H1 (cell line): ENCODE results near the gene PDK3. TPM values are rescaled to one million over a fixed set of nuclear protein-coding genes. Genes with fewer than 3 reads are reported as not detected.

Experiments
- CTCF ChIA-PET: fragments of 300-600 bp; sonication (Branson Sonifier 250); formaldehyde crosslinking; loops from one replicate; lab custom pipeline; 2021; ENCODE audit not compliant: partially characterized antibody; lab: Charles Lee
- POLR2A ChIA-PET: fragments of 300-600 bp; sonication (Branson Sonifier 250); formaldehyde crosslinking; loops from one replicate; lab custom pipeline; 2021; ENCODE audit warnings: inconsistent platforms; ENCODE audit not compliant: partially characterized antibody; lab: Charles Lee
- DNase-seq, 2 experiments: peaks; one replicate each; pipeline versions ENCODE4 v3.0.0 to v3.0.0-alpha.2; 2010 to 2022; ENCODE audit warnings: low spot score in 2 of 2, low read depth in 1 of 2, mixed read lengths in 1 of 2
- FAIRE-seq: peaks from 2 replicates; lab custom pipeline; 2011; peaks lifted over from hg19 to GRCh38; lab: Jason Lieb, UNC
- H2AFZ ChIP-seq: 2 replicates; pipeline ENCODE4 v1.8.1; 2012; ENCODE audit warnings: low read length, inconsistent platforms
- H2AK5ac ChIP-seq: 2 replicates; pipeline ENCODE4 v1.6.1; 2013; ENCODE audit warnings: low read depth, low read length
- H2BK120ac ChIP-seq: replicated peaks from 2 replicates; pipeline ENCODE3; 2013; ENCODE audit warnings: low read depth, low read length, inconsistent platforms
- H2BK12ac ChIP-seq: 2 replicates; pipeline ENCODE4 v1.6.1; 2013; ENCODE audit warnings: low read depth, low read length
- H2BK15ac ChIP-seq: 2 replicates; pipeline ENCODE4 v1.6.1; 2013; ENCODE audit warnings: low read length
- H2BK20ac ChIP-seq: 2 replicates; pipeline ENCODE4 v1.6.1; 2013; ENCODE audit warnings: low read length
- H2BK5ac ChIP-seq: 2 replicates; pipeline ENCODE4 v1.6.1; 2013; ENCODE audit warnings: low read depth, low read length
- H3K14ac ChIP-seq: 2 replicates; pipeline ENCODE4 v1.6.1; 2013; ENCODE audit warnings: inconsistent platforms; ENCODE audit not compliant: insufficient read length
- H3K18ac ChIP-seq: 2 replicates; pipeline ENCODE4 v1.6.1; 2013; ENCODE audit warnings: low read length; ENCODE audit errors: extremely low read depth
- H3K23ac ChIP-seq: 2 replicates; pipeline ENCODE4 v1.6.1; 2013; ENCODE audit warnings: inconsistent platforms; ENCODE audit not compliant: insufficient read length
- H3K23me2 ChIP-seq: 2 replicates; pipeline ENCODE4 v1.6.1; 2013; ENCODE audit warnings: low read depth, low read length
- H3K27ac ChIP-seq: 2 replicates; pipeline ENCODE4 v1.6.1; 2011; ENCODE audit warnings: low read depth, low read length, inconsistent platforms
- H3K27me3 ChIP-seq, 4 experiments: replicated peaks in 1 of 4; 1 replicate in 1 of 4; 2 replicates in 3 of 4; pipeline versions ENCODE4 v1.6.1 to v1.8.1; 2011 to 2013; ENCODE audit warnings: low read length in 3 of 4, mild to moderate bottlenecking in 3 of 4, inconsistent platforms in 2 of 4, mixed read lengths in 2 of 4, moderate library complexity in 1 of 4; ENCODE audit not compliant: control insufficient read depth in 3 of 4, insufficient read depth in 3 of 4; ENCODE audit errors: extremely low read depth in 1 of 4
- H3K36me3 ChIP-seq, 4 experiments: 2 replicates each; pipeline versions ENCODE4 v1.6.1 to v1.8.1; 2011 to 2013; ENCODE audit warnings: mild to moderate bottlenecking in 4 of 4, low read length in 3 of 4, moderate library complexity in 2 of 4, control low read depth in 1 of 4, inconsistent platforms in 1 of 4; ENCODE audit not compliant: insufficient read depth in 4 of 4, control insufficient read depth in 2 of 4
- H3K4ac ChIP-seq: replicated peaks from 2 replicates; pipeline ENCODE3; 2013; ENCODE audit warnings: low read length, low read depth, mixed read lengths, inconsistent platforms; ENCODE audit not compliant: insufficient read length
- H3K4me1 ChIP-seq, 4 experiments: replicated peaks in 1 of 4; 1 replicate in 1 of 4; 2 replicates in 3 of 4; pipeline versions ENCODE4 v1.6.1 to v1.8.1; 2011 to 2013; ENCODE audit warnings: low read length in 3 of 4, inconsistent platforms in 2 of 4, mixed read lengths in 1 of 4; ENCODE audit not compliant: insufficient read depth in 4 of 4, control insufficient read depth in 3 of 4
- H3K4me2 ChIP-seq, 2 experiments: 2 replicates each; pipeline versions ENCODE4 v1.6.1 to v1.8.1; 2011 to 2013; ENCODE audit warnings: low read depth in 2 of 2, low read length in 2 of 2, control low read depth in 1 of 2, inconsistent platforms in 1 of 2, mild to moderate bottlenecking in 1 of 2; ENCODE audit not compliant: insufficient read depth in 1 of 2
- H3K4me3 ChIP-seq, 4 experiments: fragments of 200-600, 300-600 bp in 1 of 4; sonication (generic), shearing (Covaris generic), sonication (Bioruptor Twin) in 1 of 4; 2 replicates each; pipeline versions ENCODE4 v1.5.1 to v1.8.1; 2011 to 2016; ENCODE audit warnings: low read length in 4 of 4, low read depth in 3 of 4, control low read depth in 2 of 4, inconsistent platforms in 2 of 4, mild to moderate bottlenecking in 2 of 4, mixed read lengths in 1 of 4, moderate library complexity in 1 of 4; ENCODE audit not compliant: insufficient read depth in 2 of 4; ENCODE audit errors: extremely low read depth in 1 of 4
- H3K56ac ChIP-seq: replicated peaks from 2 replicates; pipeline ENCODE3; 2013; ENCODE audit warnings: low read depth, mild to moderate bottlenecking, mixed read lengths, low read length, inconsistent platforms; ENCODE audit not compliant: insufficient read length
- H3K79me1 ChIP-seq: 2 replicates; pipeline ENCODE4 v1.6.1; 2013; ENCODE audit warnings: low read depth, low read length, control low read depth
- H3K79me2 ChIP-seq, 2 experiments: 2 replicates each; pipeline versions ENCODE4 v1.6.1 to v1.8.1; 2012 to 2013; ENCODE audit warnings: low read length in 2 of 2, mild to moderate bottlenecking in 2 of 2, inconsistent platforms in 1 of 2; ENCODE audit not compliant: insufficient read depth in 2 of 2, control insufficient read depth in 1 of 2
- H3K9ac ChIP-seq, 4 experiments: replicated peaks in 1 of 4; 1 replicate in 1 of 4; 2 replicates in 3 of 4; pipeline versions ENCODE4 v1.6.1 to v1.8.1; 2011 to 2013; ENCODE audit warnings: low read depth in 3 of 4, low read length in 3 of 4, control low read depth in 2 of 4, mild to moderate bottlenecking in 2 of 4, moderate library complexity in 2 of 4, inconsistent platforms in 1 of 4; ENCODE audit errors: extremely low read depth in 1 of 4
- H3K9me3 ChIP-seq, 2 experiments: 2 replicates each; pipeline versions ENCODE4 v1.6.1 to v1.8.1; 2012 to 2013; ENCODE audit warnings: mild to moderate bottlenecking in 2 of 2, moderate library complexity in 2 of 2, control low read depth in 1 of 2, inconsistent platforms in 1 of 2, low read depth in 1 of 2, low read length in 1 of 2, mixed read lengths in 1 of 2; ENCODE audit not compliant: insufficient read depth in 2 of 2
- H4K20me1 ChIP-seq, 2 experiments: replicated peaks in 1 of 2; 2 replicates each; pipeline versions ENCODE3 to v1.8.1; 2011 to 2013; ENCODE audit warnings: inconsistent platforms in 2 of 2, low read length in 2 of 2, mild to moderate bottlenecking in 1 of 2; ENCODE audit not compliant: insufficient read depth in 2 of 2, control insufficient read depth in 1 of 2
- H4K5ac ChIP-seq: 2 replicates; pipeline ENCODE4 v1.6.1; 2013; ENCODE audit warnings: low read length, low read depth, mixed read lengths, inconsistent platforms; ENCODE audit not compliant: insufficient read length
- H4K8ac ChIP-seq: 2 replicates; pipeline ENCODE4 v1.8.0; 2013; ENCODE audit warnings: mild to moderate bottlenecking, moderate library complexity, low read length, inconsistent platforms; ENCODE audit not compliant: insufficient read depth; ENCODE audit errors: extremely low read depth
- H4K91ac ChIP-seq: replicated peaks from 2 replicates; pipeline ENCODE3; 2013; ENCODE audit warnings: low read length, mixed read lengths, inconsistent platforms; ENCODE audit not compliant: insufficient read length
- EP300 ChIP-seq, 2 experiments: IDR thresholded peaks; 1 replicate in 1 of 2; 2 replicates in 1 of 2; pipeline ENCODE4 v1.6.1; 2011 to 2012; ENCODE audit warnings: low read depth in 2 of 2, low read length in 2 of 2, mild to moderate bottlenecking in 2 of 2, borderline replicate concordance in 1 of 2, inconsistent platforms in 1 of 2, moderate library complexity in 1 of 2
- KDM5A ChIP-seq: fragments of 200-600 bp; IDR thresholded peaks from 2 replicates; pipeline ENCODE4 v1.7.1; 2012; ENCODE audit warnings: mild to moderate bottlenecking, low read length, inconsistent platforms, mixed read lengths
- WGBS, 2 experiments: shearing (Covaris generic) in 1 of 2; methylation state at CpG; one replicate each; pipeline versions ENCODE4 v1.1.6 to v1.1.7; 2013 to 2015; ENCODE audit warnings: low lambda C conversion rate in 2 of 2, mixed read lengths in 2 of 2, inconsistent platforms in 1 of 2, low coverage in 1 of 2, missing lambda C conversion rate in 1 of 2; ENCODE audit not compliant: insufficient replicate concordance in 2 of 2, insufficient coverage in 1 of 2, insufficient read length in 1 of 2; ENCODE audit errors: extremely low coverage in 1 of 2, missing lambda C conversion rate in 1 of 2; 5-methylcytosine and 5-hydroxymethylcytosine counted together
- polyA plus RNA-seq, 7 experiments: library from polyadenylated mRNA; depleted of rRNA in 3 of 7; stranded (reverse) in 5 of 7; unstranded in 2 of 7; fragments of >200 nt in 5 of 7; fragments of 200-250 nt in 2 of 7; gene quantifications; 1 replicate in 5 of 7; 2 replicates in 1 of 7; 4 replicates in 1 of 7; pipeline versions ENCODE4 v1.2.1 to v1.2.3, GENCODE V29; 2011 to 2013; ENCODE audit warnings: missing spikeins in 2 of 7, mixed read lengths in 2 of 7
- total RNA-seq: library from RNA; stranded (reverse); fragmentation: NEBNext Ultra II Directional; extraction: Animal tissue kit (Norgen Biotek cat#: 25700); gene quantifications from 2 replicates; pipeline ENCODE4 v1.2.1, GENCODE V29; 2021

The PDK3 gene
- total and polyA plus RNA-seq, 2 of the 8 experiments (the other 6 are each of a cell fraction or from before 2014, with no cell fraction given) = 22.5 to 25.5 TPM

DNA sequence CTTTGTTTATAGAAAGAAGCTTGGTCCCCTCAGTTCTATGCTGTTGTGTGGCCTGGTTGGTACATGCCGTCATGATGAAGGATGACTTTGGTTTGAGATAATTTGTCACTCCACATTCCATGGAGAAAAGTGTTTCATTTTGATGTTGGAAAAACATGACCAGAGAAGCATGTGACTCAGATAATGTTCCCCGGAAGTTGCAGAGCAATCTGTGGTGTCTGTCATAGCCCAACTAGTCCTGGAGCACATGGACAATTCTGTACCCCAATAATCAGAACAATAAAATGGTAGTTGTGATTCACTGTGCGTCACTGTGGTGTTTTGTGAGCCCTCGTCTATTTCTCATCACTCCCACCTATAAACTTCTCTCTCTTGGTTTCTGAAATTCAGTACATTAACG, 85.1 kb downstream of the PDK3 start:
- Histone ChIP-seq H2BK20ac (no peak overlapping the region), H2BK15ac (no peak overlapping the region), H3K18ac (no peak overlapping the region), H3K14ac (no peak overlapping the region), H4K5ac (no peak overlapping the region), H2AFZ (no peak overlapping the region), H3K9ac (no peak overlapping the region), H3K23ac (no peak overlapping the region), H4K8ac (no peak overlapping the region), H3K23me2 (no peaks in the 10 kb centered on the region), H4K91ac (no peak overlapping the region), H2BK5ac (no peak overlapping the region), H3K4me3 (no peak overlapping the region), H2AK5ac (no peak overlapping the region), H4K20me1 (no peaks in the 10 kb centered on the region), H3K36me3 (no peaks in the 10 kb centered on the region), H3K4me1 (no peaks in the 10 kb centered on the region), H3K56ac (no peak overlapping the region), H3K4me2 (no peak overlapping the region), H3K79me2 (no peaks in the 10 kb centered on the region), H3K79me1 (no peaks in the 10 kb centered on the region), H3K9me3 (no peaks in the 10 kb centered on the region), H3K27ac (no peak overlapping the region), H3K4ac (no peak overlapping the region), H3K27me3 (no peaks in the 10 kb centered on the region), H2BK12ac (no peak overlapping the region), H2BK120ac (no peak overlapping the region)
- POLR2A ChIA-PET = no interaction called here
- TF ChIP-seq EP300 (IDR thresholded peaks at IDR 0.05; ENCODE audit: borderline replicate concordance in 1 of 2, low read depth in 2 of 2, low read length in 2 of 2) (no peak), KDM5A (no peak)
- no peak for DNase-seq
- WGBS, 2 experiments = 86% methylated on average over 5 of the region's 5 CpGs; no CpG with 5 or more reads in 1 of the 2 experiments
- no peak for FAIRE-seq
- CTCF ChIA-PET = interaction anchor here (1.1 kb wide), 1 partner anchor 11 kb away, joined by 5 read pairs; no protein-coding TSS in a partner anchor
